ENCODE data around the gene GAB3. TPM values are rescaled to one million over a fixed set of nuclear protein-coding genes. Genes with fewer than 3 reads are reported as not detected.
A peak's percentile ranks its signal among the peaks of the same experiment; 100 is the strongest.
"Not testable (repeated sequence)": the region's sequence is repeated elsewhere in the genome, so short reads cannot be mapped to it uniquely, and the experiment has no call there.

Gene GAB3
- total RNA-seq, 1 donor from 2014 or later: 5.7 TPM

GRCh38 chrX:154711264-154711663 is 39.6 kb downstream of the GAB3 start:
- Histone ChIP-seq H3K4me3 (ENCODE audit: low read length in 3 of 3) (no peak overlapping the region), H3K27ac (ENCODE audit: low read depth, low read length) (no peak overlapping the region), H3K36me3 (ENCODE audit: control insufficient read depth in 3 of 3, insufficient read depth in 3 of 3, low read length in 3 of 3) (peaks cover 0 to 5% (median 4%) of the 10 kb centered on the region in 3 donors), H3K4me1 (ENCODE audit: control insufficient read depth in 3 of 3, insufficient read depth in 3 of 3, low read length in 3 of 3) (peaks cover 0 to 8% (median 3%) of the 10 kb centered on the region in 3 donors), H3K9me3 (ENCODE audit: control insufficient read depth in 3 of 3, low read length in 3 of 3) (no peaks in the 10 kb centered on the region), H3K27me3 (ENCODE audit: control insufficient read depth in 3 of 3, insufficient read depth in 3 of 3, low read length in 3 of 3) (no peaks in the 10 kb centered on the region), H3K9ac (ENCODE audit: low read depth in 1 of 3, low read length in 3 of 3) (no peak overlapping the region)

GRCh38 chrX:154710309-154710708 is 40.6 kb downstream of the GAB3 start:
- no peak overlapping the region for H3K27ac ChIP-seq (ENCODE audit: low read depth, low read length)
- peaks cover 0 to 8% (median 3%) of the 10 kb centered on the region in 3 donors for H3K4me1 ChIP-seq (ENCODE audit: control insufficient read depth in 3 of 3, insufficient read depth in 3 of 3, low read length in 3 of 3)
- no peak overlapping the region for H3K4me3 ChIP-seq (ENCODE audit: low read length in 3 of 3)
- H3K9me3 ChIP-seq (ENCODE audit: control insufficient read depth in 3 of 3, low read length in 3 of 3): no peaks in the 10 kb centered on the region
- H3K9ac ChIP-seq (ENCODE audit: low read depth in 1 of 3, low read length in 3 of 3): no peak overlapping the region
- H3K36me3 ChIP-seq (ENCODE audit: control insufficient read depth in 3 of 3, insufficient read depth in 3 of 3, low read length in 3 of 3): peaks cover 0 to 5% (median 4%) of the 10 kb centered on the region in 3 donors
- H3K27me3 ChIP-seq (ENCODE audit: control insufficient read depth in 3 of 3, insufficient read depth in 3 of 3, low read length in 3 of 3): no peaks in the 10 kb centered on the region

GRCh38 chrX:154698630-154699248 is 52.1 kb downstream of the GAB3 start:
- Histone ChIP-seq H3K9me3 (ENCODE audit: control insufficient read depth in 3 of 3, low read length in 3 of 3) (no peaks in the 10 kb centered on the region), H3K4me1 (ENCODE audit: control insufficient read depth in 3 of 3, insufficient read depth in 3 of 3, low read length in 3 of 3) (peaks cover 0 to 5% (median 3%) of the 10 kb centered on the region in 3 donors), H3K27ac (ENCODE audit: low read depth, low read length) (no peak overlapping the region), H3K4me3 (ENCODE audit: low read length in 3 of 3) (no peak overlapping the region), H3K27me3 (ENCODE audit: control insufficient read depth in 3 of 3, insufficient read depth in 3 of 3, low read length in 3 of 3) (no peaks in the 10 kb centered on the region), H3K9ac (ENCODE audit: low read depth in 1 of 3, low read length in 3 of 3) (no peak overlapping the region), H3K36me3 (ENCODE audit: control insufficient read depth in 3 of 3, insufficient read depth in 3 of 3, low read length in 3 of 3) (peaks cover 0 to 4% (median 0%) of the 10 kb centered on the region in 3 donors)

GRCh38 chrX:154696676-154697045 is 54.2 kb downstream of the GAB3 start:
- H3K9ac ChIP-seq (ENCODE audit: low read depth in 1 of 3, low read length in 3 of 3): no peak overlapping the region
- no peaks in the 10 kb centered on the region for H3K9me3 ChIP-seq (ENCODE audit: control insufficient read depth in 3 of 3, low read length in 3 of 3)
- H3K4me1 ChIP-seq (ENCODE audit: control insufficient read depth in 3 of 3, insufficient read depth in 3 of 3, low read length in 3 of 3): peaks cover 0 to 5% (median 3%) of the 10 kb centered on the region in 3 donors
- no peak overlapping the region for H3K27ac ChIP-seq (ENCODE audit: low read depth, low read length)
- peaks cover 0 to 4% (median 0%) of the 10 kb centered on the region in 3 donors for H3K36me3 ChIP-seq (ENCODE audit: control insufficient read depth in 3 of 3, insufficient read depth in 3 of 3, low read length in 3 of 3)
- no peak overlapping the region for H3K4me3 ChIP-seq (ENCODE audit: low read length in 3 of 3)
- no peaks in the 10 kb centered on the region for H3K27me3 ChIP-seq (ENCODE audit: control insufficient read depth in 3 of 3, insufficient read depth in 3 of 3, low read length in 3 of 3)

GRCh38 chrX:154695911-154696675 is 54.8 kb downstream of the GAB3 start:
- H3K9me3 ChIP-seq (ENCODE audit: control insufficient read depth in 3 of 3, low read length in 3 of 3): no peaks in the 10 kb centered on the region
- no peak overlapping the region for H3K4me3 ChIP-seq (ENCODE audit: low read length in 3 of 3)
- H3K36me3 ChIP-seq (ENCODE audit: control insufficient read depth in 3 of 3, insufficient read depth in 3 of 3, low read length in 3 of 3): peaks cover 0 to 4% (median 0%) of the 10 kb centered on the region in 3 donors
- H3K4me1 ChIP-seq (ENCODE audit: control insufficient read depth in 3 of 3, insufficient read depth in 3 of 3, low read length in 3 of 3): peaks cover 0 to 5% (median 3%) of the 10 kb centered on the region in 3 donors
- no peak overlapping the region for H3K9ac ChIP-seq (ENCODE audit: low read depth in 1 of 3, low read length in 3 of 3)
- H3K27ac ChIP-seq (ENCODE audit: low read depth, low read length): peak overlapping the region; percentile 40
- no peaks in the 10 kb centered on the region for H3K27me3 ChIP-seq (ENCODE audit: control insufficient read depth in 3 of 3, insufficient read depth in 3 of 3, low read length in 3 of 3)

GRCh38 chrX:154693394-154693793 is 57.5 kb downstream of the GAB3 start:
- Histone ChIP-seq H3K36me3 (ENCODE audit: control insufficient read depth in 3 of 3, insufficient read depth in 3 of 3, low read length in 3 of 3) (peaks cover 0 to 4% (median 0%) of the 10 kb centered on the region in 3 donors), H3K9ac (ENCODE audit: low read depth in 1 of 3, low read length in 3 of 3) (no peak overlapping the region), H3K27me3 (ENCODE audit: control insufficient read depth in 3 of 3, insufficient read depth in 3 of 3, low read length in 3 of 3) (no peaks in the 10 kb centered on the region), H3K27ac (ENCODE audit: low read depth, low read length) (no peak overlapping the region), H3K9me3 (ENCODE audit: control insufficient read depth in 3 of 3, low read length in 3 of 3) (no peaks in the 10 kb centered on the region), H3K4me1 (ENCODE audit: control insufficient read depth in 3 of 3, insufficient read depth in 3 of 3, low read length in 3 of 3) (peaks cover 0 to 5% (median 0%) of the 10 kb centered on the region in 3 donors), H3K4me3 (ENCODE audit: low read length in 3 of 3) (no peak overlapping the region)

- H3K4me1 ChIP-seq (ENCODE audit: control insufficient read depth in 3 of 3, insufficient read depth in 3 of 3, low read length in 3 of 3); H3K27ac ChIP-seq (ENCODE audit: low read depth, low read length); H3K9me3 ChIP-seq (ENCODE audit: control insufficient read depth in 3 of 3, low read length in 3 of 3): not testable (repeated sequence)
Measured at GRCh38 chrX:154690438-154690837, 60.4 kb downstream of the GAB3 start.

GRCh38 chrX:154672084-154672483 is 78.8 kb downstream of the GAB3 start:
- H3K9ac ChIP-seq (ENCODE audit: low read depth in 1 of 3, low read length in 3 of 3); H3K27me3 ChIP-seq (ENCODE audit: control insufficient read depth in 3 of 3, insufficient read depth in 3 of 3, low read length in 3 of 3); H3K9me3 ChIP-seq (ENCODE audit: control insufficient read depth in 3 of 3, low read length in 3 of 3); H3K27ac ChIP-seq (ENCODE audit: low read depth, low read length); H3K4me1 ChIP-seq (ENCODE audit: control insufficient read depth in 3 of 3, insufficient read depth in 3 of 3, low read length in 3 of 3); H3K36me3 ChIP-seq (ENCODE audit: control insufficient read depth in 3 of 3, insufficient read depth in 3 of 3, low read length in 3 of 3); H3K4me3 ChIP-seq (ENCODE audit: low read length in 3 of 3): not testable (repeated sequence)

More at GRCh38 chrX:154690438-154690837, 60.4 kb downstream of the GAB3 start:
- H3K27me3 ChIP-seq (ENCODE audit: control insufficient read depth in 3 of 3, insufficient read depth in 3 of 3, low read length in 3 of 3); H3K36me3 ChIP-seq (ENCODE audit: control insufficient read depth in 3 of 3, insufficient read depth in 3 of 3, low read length in 3 of 3); H3K9ac ChIP-seq (ENCODE audit: low read depth in 1 of 3, low read length in 3 of 3); H3K4me3 ChIP-seq (ENCODE audit: low read length in 3 of 3): not testable (repeated sequence)

- not testable (repeated sequence) for H3K36me3 ChIP-seq (ENCODE audit: control insufficient read depth in 3 of 3, insufficient read depth in 3 of 3, low read length in 3 of 3); H3K4me3 ChIP-seq (ENCODE audit: low read length in 3 of 3); H3K9ac ChIP-seq (ENCODE audit: low read depth in 1 of 3, low read length in 3 of 3); H3K9me3 ChIP-seq (ENCODE audit: control insufficient read depth in 3 of 3, low read length in 3 of 3); H3K27ac ChIP-seq (ENCODE audit: low read depth, low read length); H3K27me3 ChIP-seq (ENCODE audit: control insufficient read depth in 3 of 3, insufficient read depth in 3 of 3, low read length in 3 of 3); H3K4me1 ChIP-seq (ENCODE audit: control insufficient read depth in 3 of 3, insufficient read depth in 3 of 3, low read length in 3 of 3)
Measured at GRCh38 chrX:154670848-154671247, 80.0 kb downstream of the GAB3 start.

- Histone ChIP-seq H3K4me3 (ENCODE audit: low read length in 3 of 3) (no peak overlapping the region), H3K9ac (ENCODE audit: low read depth in 1 of 3, low read length in 3 of 3) (no peak overlapping the region), H3K4me1 (ENCODE audit: control insufficient read depth in 3 of 3, insufficient read depth in 3 of 3, low read length in 3 of 3) (no peaks in the 10 kb centered on the region), H3K36me3 (ENCODE audit: control insufficient read depth in 3 of 3, insufficient read depth in 3 of 3, low read length in 3 of 3) (no peaks in the 10 kb centered on the region), H3K27me3 (ENCODE audit: control insufficient read depth in 3 of 3, insufficient read depth in 3 of 3, low read length in 3 of 3) (no peaks in the 10 kb centered on the region), H3K9me3 (ENCODE audit: control insufficient read depth in 3 of 3, low read length in 3 of 3) (peaks cover 0 to 4% (median 2%) of the 10 kb centered on the region in 3 donors), H3K27ac (ENCODE audit: low read depth, low read length) (no peak overlapping the region)
Measured at GRCh38 chrX:154661899-154662298, 89.0 kb downstream of the GAB3 start.

All from skeletal muscle tissue (tissue), 4 donors.